ENCODE data around the gene CCNJ.
A peak's percentile ranks its signal among the peaks of the same experiment; 100 is the strongest.

CCNJ gene

GRCh38 chr10:96034625-96035024 lies 8.8 kb upstream of the CCNJ start:
- Histone ChIP-seq H3K27ac (no peak overlapping the region), H3K27me3 (ENCODE audit: control insufficient read depth, insufficient read depth, low read length) (no peaks in the 10 kb centered on the region), H2AFZ (no peak overlapping the region), H3K9me3 (ENCODE audit: control insufficient read depth, low read length) (no peaks in the 10 kb centered on the region), H3K79me2 (no peaks in the 10 kb centered on the region), H3K36me3 (ENCODE audit: control insufficient read depth, insufficient read depth, low read length) (no peaks in the 10 kb centered on the region), H3K4me3 (ENCODE audit: low read depth, low read length) (no peak overlapping the region), H3K9ac (no peak overlapping the region), H3K4me2 (ENCODE audit: low read length) (no peak overlapping the region), H3K4me1 (no peaks in the 10 kb centered on the region)
- TF ChIP-seq CTCF (IDR thresholded peaks at IDR 0.05): no peak

- Histone ChIP-seq H3K4me1 (no peaks in the 10 kb centered on the region), H3K27ac (no peak overlapping the region), H3K9me3 (ENCODE audit: control insufficient read depth, low read length) (no peaks in the 10 kb centered on the region), H3K4me3 (ENCODE audit: low read depth, low read length) (no peak overlapping the region), H2AFZ (no peak overlapping the region), H3K4me2 (ENCODE audit: low read length) (no peak overlapping the region), H3K27me3 (ENCODE audit: control insufficient read depth, insufficient read depth, low read length) (no peaks in the 10 kb centered on the region), H3K79me2 (no peaks in the 10 kb centered on the region), H3K36me3 (ENCODE audit: control insufficient read depth, insufficient read depth, low read length) (no peaks in the 10 kb centered on the region), H3K9ac (no peak overlapping the region)
- no peak for TF ChIP-seq CTCF (IDR thresholded peaks at IDR 0.05)
Measured at GRCh38 chr10:96038476-96039387, 4.7 kb upstream of the CCNJ start.

GRCh38 chr10:96041146-96041545 lies 2.2 kb upstream of the CCNJ start:
- no peaks in the 10 kb centered on the region for H3K79me2 ChIP-seq
- no peak overlapping the region for H3K27ac ChIP-seq
- no peak for TF ChIP-seq CTCF (IDR thresholded peaks at IDR 0.05)
- no peaks in the 10 kb centered on the region for H3K27me3 ChIP-seq (ENCODE audit: control insufficient read depth, insufficient read depth, low read length)
- H3K4me3 ChIP-seq (ENCODE audit: low read depth, low read length): no peak overlapping the region
- peaks cover 2% of the 10 kb centered on the region for H3K4me1 ChIP-seq
- H3K9me3 ChIP-seq (ENCODE audit: control insufficient read depth, low read length): no peaks in the 10 kb centered on the region
- H3K4me2 ChIP-seq (ENCODE audit: low read length): no peak overlapping the region
- no peak overlapping the region for H3K9ac ChIP-seq
- H2AFZ ChIP-seq: no peak overlapping the region
- no peaks in the 10 kb centered on the region for H3K36me3 ChIP-seq (ENCODE audit: control insufficient read depth, insufficient read depth, low read length)

GRCh38 chr10:96043893-96044715 lies 721 bp downstream of the CCNJ start:
- H3K9ac ChIP-seq: peak overlapping the region; percentile 84
- peak overlapping the region; percentile 89 for H3K4me2 ChIP-seq (ENCODE audit: low read length)
- TF ChIP-seq CTCF (IDR thresholded peaks at IDR 0.05): no peak
- no peaks in the 10 kb centered on the region for H3K27me3 ChIP-seq (ENCODE audit: control insufficient read depth, insufficient read depth, low read length)
- peak overlapping the region; percentile 82 for H3K4me3 ChIP-seq (ENCODE audit: low read depth, low read length)
- peak overlapping the region; percentile 89 for H2AFZ ChIP-seq
- H3K4me1 ChIP-seq: peaks cover 2% of the 10 kb centered on the region
- H3K79me2 ChIP-seq: peaks cover 2% of the 10 kb centered on the region
- no peaks in the 10 kb centered on the region for H3K9me3 ChIP-seq (ENCODE audit: control insufficient read depth, low read length)
- H3K27ac ChIP-seq: peak overlapping the region; percentile 71
- no peaks in the 10 kb centered on the region for H3K36me3 ChIP-seq (ENCODE audit: control insufficient read depth, insufficient read depth, low read length)

All from parathyroid adenoma (tissue), 2 donors.